ENCODE results near the gene NSUN6.
"Not testable (repeated sequence)": the region's sequence is repeated elsewhere in the genome, so short reads cannot be mapped to it uniquely, and the experiment has no call there.

The NSUN6 gene

GRCh38 chr10:18647945-18648344 is 3.4 kb downstream of the NSUN6 start:
- H3K27ac Mint-ChIP-seq = no peak overlapping the region
- no peaks in the 10 kb centered on the region for H3K9me3 Mint-ChIP-seq
- peaks cover 30% of the 10 kb centered on the region for H3K4me1 Mint-ChIP-seq
- DNase-seq = no peak
- TF ChIP-seq CTCF (IDR thresholded peaks at IDR 0.05) = no peak
- no peak overlapping the region for H3K4me3 Mint-ChIP-seq
- peaks cover 10% of the 10 kb centered on the region for H3K36me3 Mint-ChIP-seq (ENCODE audit: low read depth)
- H3K27me3 Mint-ChIP-seq (ENCODE audit: low read depth, poor library complexity) = peaks cover 4% of the 10 kb centered on the region

- Mint-ChIP-seq H3K9me3 (no peaks in the 10 kb centered on the region), H3K27ac (no peak overlapping the region), H3K27me3 (ENCODE audit: low read depth, poor library complexity) (peaks cover 4% of the 10 kb centered on the region), H3K4me1 (peaks cover 26% of the 10 kb centered on the region), H3K4me3 (no peak overlapping the region), H3K36me3 (ENCODE audit: low read depth) (peaks cover 10% of the 10 kb centered on the region)
- no peak for DNase-seq
- no peak for TF ChIP-seq CTCF (IDR thresholded peaks at IDR 0.05)
Measured at GRCh38 chr10:18647151-18647550, 4.2 kb downstream of the NSUN6 start.

GRCh38 chr10:18639719-18640118 is 11.7 kb downstream of the NSUN6 start:
- not testable (repeated sequence) for DNase-seq; H3K27ac Mint-ChIP-seq; H3K9me3 Mint-ChIP-seq; H3K27me3 Mint-ChIP-seq (ENCODE audit: low read depth, poor library complexity); H3K4me3 Mint-ChIP-seq; H3K4me1 Mint-ChIP-seq
- peaks cover 56% of the 10 kb centered on the region for H3K36me3 Mint-ChIP-seq (ENCODE audit: low read depth)

- not testable (repeated sequence) for H3K4me3 Mint-ChIP-seq; H3K27ac Mint-ChIP-seq; DNase-seq; H3K9me3 Mint-ChIP-seq; H3K27me3 Mint-ChIP-seq (ENCODE audit: low read depth, poor library complexity); H3K4me1 Mint-ChIP-seq
- H3K36me3 Mint-ChIP-seq (ENCODE audit: low read depth) = peaks cover 71% of the 10 kb centered on the region
Measured at GRCh38 chr10:18637400-18637799, 14.0 kb downstream of the NSUN6 start.

- Mint-ChIP-seq H3K36me3 (ENCODE audit: low read depth) (peaks cover 73% of the 10 kb centered on the region), H3K27ac (peak overlapping the region; percentile 57), H3K27me3 (ENCODE audit: low read depth, poor library complexity) (no peaks in the 10 kb centered on the region), H3K9me3 (peaks cover 10% of the 10 kb centered on the region), H3K4me3 (no peak overlapping the region), H3K4me1 (peaks cover 5% of the 10 kb centered on the region)
- TF ChIP-seq CTCF (IDR thresholded peaks at IDR 0.05) = no peak
- no peak for DNase-seq
Measured at GRCh38 chr10:18635995-18636394, 15.4 kb downstream of the NSUN6 start.

GRCh38 chr10:18632500-18632899 is 18.9 kb downstream of the NSUN6 start:
- not testable (repeated sequence) for DNase-seq; H3K27me3 Mint-ChIP-seq (ENCODE audit: low read depth, poor library complexity); H3K4me3 Mint-ChIP-seq; H3K27ac Mint-ChIP-seq
- Mint-ChIP-seq H3K4me1 (peaks cover 10% of the 10 kb centered on the region), H3K9me3 (peaks cover 28% of the 10 kb centered on the region), H3K36me3 (ENCODE audit: low read depth) (peaks cover 61% of the 10 kb centered on the region)

- Mint-ChIP-seq H3K27ac (peak overlapping the region; percentile 74), H3K36me3 (ENCODE audit: low read depth) (peaks cover 56% of the 10 kb centered on the region), H3K4me1 (peaks cover 22% of the 10 kb centered on the region), H3K4me3 (peak overlapping the region; percentile 86), H3K9me3 (peaks cover 24% of the 10 kb centered on the region)
- H3K27me3 Mint-ChIP-seq (ENCODE audit: low read depth, poor library complexity) = not testable (repeated sequence)
- peak; percentile 86 for DNase-seq
Measured at GRCh38 chr10:18627452-18628018, 23.9 kb downstream of the NSUN6 start.

- H3K27me3 Mint-ChIP-seq (ENCODE audit: low read depth, poor library complexity) = no peaks in the 10 kb centered on the region
- peaks cover 22% of the 10 kb centered on the region for H3K9me3 Mint-ChIP-seq
- H3K4me3 Mint-ChIP-seq = peak overlapping the region; percentile 86
- H3K4me1 Mint-ChIP-seq = peaks cover 22% of the 10 kb centered on the region
- DNase-seq = no peak
- TF ChIP-seq CTCF (IDR thresholded peaks at IDR 0.05) = no peak
- no peak overlapping the region for H3K27ac Mint-ChIP-seq
- H3K36me3 Mint-ChIP-seq (ENCODE audit: low read depth) = peaks cover 66% of the 10 kb centered on the region
Measured at GRCh38 chr10:18625886-18626285, 25.5 kb downstream of the NSUN6 start.

- H3K36me3 Mint-ChIP-seq (ENCODE audit: low read depth) = peaks cover 68% of the 10 kb centered on the region
- not testable (repeated sequence) for DNase-seq; H3K27me3 Mint-ChIP-seq (ENCODE audit: low read depth, poor library complexity); H3K9me3 Mint-ChIP-seq; H3K4me3 Mint-ChIP-seq
- peaks cover 22% of the 10 kb centered on the region for H3K4me1 Mint-ChIP-seq
- peak overlapping the region; percentile 15 for H3K27ac Mint-ChIP-seq
Measured at GRCh38 chr10:18623671-18624070, 27.7 kb downstream of the NSUN6 start.

All from nephron progenitor cell (in vitro differentiated cells).